Measurements from ENCODE around the gene HINT3.
"Not testable (repeated sequence)": the region's sequence is repeated elsewhere in the genome, so short reads cannot be mapped to it uniquely, and the experiment has no call there.

Gene HINT3

DNA sequence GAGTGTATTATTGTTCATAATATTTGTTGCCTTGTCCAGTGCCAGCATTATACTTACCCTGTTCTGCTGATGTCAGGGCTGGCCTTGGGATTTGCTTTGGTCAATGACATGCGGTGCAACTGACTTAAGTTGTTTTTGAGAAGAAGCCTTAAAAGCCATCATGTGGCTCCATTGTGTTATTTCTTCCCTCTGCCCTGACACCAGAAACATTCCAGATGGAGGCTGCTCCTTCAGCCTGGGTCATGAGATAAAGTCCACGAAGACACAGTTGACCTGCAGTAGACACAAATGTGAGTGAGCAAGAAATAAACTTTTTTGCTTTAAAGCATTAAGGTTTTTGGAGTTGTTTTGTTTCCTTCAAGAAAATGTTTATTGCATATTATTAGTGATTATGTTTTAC is 7.5 kb upstream of the HINT3 start:
- Histone ChIP-seq H3K4me3 (ENCODE audit: low read length) (no peak overlapping the region), H3K4me1 (ENCODE audit: control insufficient read depth, insufficient read depth, low read length) (no peaks in the 10 kb centered on the region), H3K27me3 (ENCODE audit: control insufficient read depth, insufficient read depth, low read length) (no peaks in the 10 kb centered on the region), H3K27ac (ENCODE audit: low read length) (no peak overlapping the region), H3K36me3 (ENCODE audit: control insufficient read depth, insufficient read depth, low read length) (no peaks in the 10 kb centered on the region), H3K9me3 (ENCODE audit: control insufficient read depth, insufficient read depth, low read length) (no peaks in the 10 kb centered on the region)
- no peak for DNase-seq (ENCODE audit: low read depth, low spot score)
- no CpG with 5 or more reads among the region's 2 CpGs for WGBS (ENCODE audit: insufficient coverage, insufficient read length)

- H3K4me1 ChIP-seq (ENCODE audit: control insufficient read depth, insufficient read depth, low read length) = no peaks in the 10 kb centered on the region
- no CpG with 5 or more reads among the region's 6 CpGs for WGBS (ENCODE audit: insufficient coverage, insufficient read length)
- no peak for DNase-seq (ENCODE audit: low read depth, low spot score)
Measured at GRCh38 chr6:125950293-125950692, 6.3 kb upstream of the HINT3 start.

GRCh38 chr6:125950716-125951115 is 5.9 kb upstream of the HINT3 start:
- not testable (repeated sequence) for H3K27me3 ChIP-seq (ENCODE audit: control insufficient read depth, insufficient read depth, low read length); H3K4me3 ChIP-seq (ENCODE audit: low read length); DNase-seq (ENCODE audit: low read depth, low spot score); H3K27ac ChIP-seq (ENCODE audit: low read length); H3K9me3 ChIP-seq (ENCODE audit: control insufficient read depth, insufficient read depth, low read length); H3K36me3 ChIP-seq (ENCODE audit: control insufficient read depth, insufficient read depth, low read length); H3K4me1 ChIP-seq (ENCODE audit: control insufficient read depth, insufficient read depth, low read length)
- no CpG with 5 or more reads among the region's 6 CpGs for WGBS (ENCODE audit: insufficient coverage, insufficient read length)

More at GRCh38 chr6:125950293-125950692, 6.3 kb upstream of the HINT3 start:
- Histone ChIP-seq H3K27me3 (ENCODE audit: control insufficient read depth, insufficient read depth, low read length) (no peaks in the 10 kb centered on the region), H3K27ac (ENCODE audit: low read length) (no peak overlapping the region), H3K4me3 (ENCODE audit: low read length) (no peak overlapping the region), H3K9me3 (ENCODE audit: control insufficient read depth, insufficient read depth, low read length) (no peaks in the 10 kb centered on the region), H3K36me3 (ENCODE audit: control insufficient read depth, insufficient read depth, low read length) (no peaks in the 10 kb centered on the region)

GRCh38 chr6:125951323-125951722 is 5.2 kb upstream of the HINT3 start:
- no peaks in the 10 kb centered on the region for H3K4me1 ChIP-seq (ENCODE audit: control insufficient read depth, insufficient read depth, low read length)
- H3K4me3 ChIP-seq (ENCODE audit: low read length) = no peak overlapping the region
- DNase-seq (ENCODE audit: low read depth, low spot score) = no peak
- no peaks in the 10 kb centered on the region for H3K27me3 ChIP-seq (ENCODE audit: control insufficient read depth, insufficient read depth, low read length)
- no peaks in the 10 kb centered on the region for H3K36me3 ChIP-seq (ENCODE audit: control insufficient read depth, insufficient read depth, low read length)
- H3K9me3 ChIP-seq (ENCODE audit: control insufficient read depth, insufficient read depth, low read length) = no peaks in the 10 kb centered on the region
- H3K27ac ChIP-seq (ENCODE audit: low read length) = no peak overlapping the region
- no CpG with 5 or more reads among the region's 1 CpG for WGBS (ENCODE audit: insufficient coverage, insufficient read length)

DNA sequence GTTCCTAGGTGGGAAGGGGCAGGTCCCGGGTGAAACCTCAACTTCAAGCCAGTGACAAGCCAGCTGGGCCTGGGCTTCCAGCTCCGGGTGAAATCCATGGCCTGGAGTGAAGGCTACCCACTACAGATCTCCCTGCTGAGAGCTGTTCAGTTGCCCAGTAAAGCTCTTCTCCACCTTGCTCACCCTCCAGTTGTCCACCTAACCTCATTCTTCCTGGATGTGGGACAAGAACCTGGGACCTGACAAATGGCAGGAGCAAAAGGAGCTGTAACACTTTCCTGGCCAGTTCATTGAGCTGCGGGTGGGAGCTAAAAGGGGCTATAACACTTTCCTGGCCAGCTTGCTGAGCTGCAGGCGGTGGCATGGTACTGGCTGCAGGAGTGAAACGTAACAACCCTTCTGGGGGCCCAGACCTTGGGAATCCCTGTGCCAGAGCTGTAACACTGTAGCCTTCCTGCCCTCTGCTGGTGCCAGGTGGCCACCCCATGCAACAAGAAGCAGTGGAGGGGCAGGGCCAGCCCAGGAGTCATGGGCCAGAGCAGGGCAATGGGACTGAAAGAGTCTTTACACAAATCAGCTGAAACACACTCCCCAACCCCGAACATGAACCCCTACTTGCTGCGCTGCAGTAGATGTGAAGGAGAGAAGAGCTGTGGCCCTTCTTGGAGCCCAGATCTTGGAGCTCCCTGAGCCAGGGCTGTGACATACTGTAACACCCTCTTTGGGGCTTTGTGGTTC is 3.6 kb upstream of the HINT3 start:
- no peak for DNase-seq (ENCODE audit: low read depth, low spot score)
- Histone ChIP-seq H3K4me1 (ENCODE audit: control insufficient read depth, insufficient read depth, low read length) (no peaks in the 10 kb centered on the region), H3K9me3 (ENCODE audit: control insufficient read depth, insufficient read depth, low read length) (no peaks in the 10 kb centered on the region), H3K4me3 (ENCODE audit: low read length) (no peak overlapping the region), H3K27ac (ENCODE audit: low read length) (no peak overlapping the region), H3K27me3 (ENCODE audit: control insufficient read depth, insufficient read depth, low read length) (no peaks in the 10 kb centered on the region), H3K36me3 (ENCODE audit: control insufficient read depth, insufficient read depth, low read length) (no peaks in the 10 kb centered on the region)
- no CpG with 5 or more reads among the region's 7 CpGs for WGBS (ENCODE audit: insufficient coverage, insufficient read length)

DNA sequence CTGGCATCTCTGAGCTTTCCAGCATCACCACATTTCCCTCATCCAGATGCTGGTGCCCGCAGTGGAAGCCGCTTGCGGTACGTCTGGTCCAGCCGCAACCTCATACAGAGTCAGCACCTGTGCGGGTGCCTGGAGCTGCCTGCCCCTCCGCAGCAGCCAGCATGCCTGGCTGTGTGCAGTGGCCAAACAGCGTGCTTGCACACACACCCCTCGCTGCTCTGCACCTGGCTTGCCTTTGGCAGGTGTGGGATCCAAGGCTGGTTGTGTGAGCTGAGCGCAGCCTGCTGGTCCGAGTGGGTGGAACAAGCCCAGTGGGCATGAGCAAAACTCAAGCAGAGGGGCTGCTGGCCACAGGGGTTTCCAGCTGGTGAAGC is 3.1 kb upstream of the HINT3 start:
- Histone ChIP-seq H3K9me3 (ENCODE audit: control insufficient read depth, insufficient read depth, low read length) (no peaks in the 10 kb centered on the region), H3K36me3 (ENCODE audit: control insufficient read depth, insufficient read depth, low read length) (no peaks in the 10 kb centered on the region), H3K27me3 (ENCODE audit: control insufficient read depth, insufficient read depth, low read length) (no peaks in the 10 kb centered on the region), H3K4me1 (ENCODE audit: control insufficient read depth, insufficient read depth, low read length) (no peaks in the 10 kb centered on the region), H3K27ac (ENCODE audit: low read length) (no peak overlapping the region), H3K4me3 (ENCODE audit: low read length) (no peak overlapping the region)
- DNase-seq (ENCODE audit: low read depth, low spot score) = no peak
- WGBS (ENCODE audit: insufficient coverage, insufficient read length) = no CpG with 5 or more reads among the region's 11 CpGs

DNA sequence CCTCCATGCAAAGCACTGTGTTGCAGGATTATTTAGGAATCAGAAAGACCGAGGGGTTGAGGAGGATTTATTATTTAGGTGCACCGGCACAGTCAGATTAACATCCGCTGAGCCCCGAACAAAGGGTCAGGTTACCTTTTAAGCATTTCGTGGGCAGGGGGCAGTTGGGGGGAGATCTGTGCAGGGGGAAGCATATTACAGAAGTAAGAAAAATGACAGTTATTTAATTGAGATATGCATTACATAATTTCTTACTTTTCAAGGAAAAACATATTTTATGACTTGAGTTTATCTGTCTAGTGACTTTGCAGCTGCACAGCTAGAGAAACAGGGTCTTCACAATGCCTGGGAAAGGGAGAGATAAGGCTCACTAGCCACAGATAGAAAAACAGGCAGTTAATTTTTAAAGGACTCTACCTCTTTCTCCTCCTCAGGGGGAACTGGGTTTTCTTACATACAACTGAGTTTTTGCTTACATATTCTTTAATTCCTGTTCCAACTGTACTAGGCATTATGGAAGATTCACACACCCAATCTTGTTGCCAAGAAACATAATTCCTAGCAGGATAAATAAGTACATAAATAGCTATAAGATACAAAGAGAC is 1.7 kb upstream of the HINT3 start:
- no peak for DNase-seq (ENCODE audit: low read depth, low spot score)
- H3K9me3 ChIP-seq (ENCODE audit: control insufficient read depth, insufficient read depth, low read length) = no peaks in the 10 kb centered on the region
- H3K4me3 ChIP-seq (ENCODE audit: low read length) = no peak overlapping the region
- H3K36me3 ChIP-seq (ENCODE audit: control insufficient read depth, insufficient read depth, low read length) = no peaks in the 10 kb centered on the region
- H3K4me1 ChIP-seq (ENCODE audit: control insufficient read depth, insufficient read depth, low read length) = peaks cover 1% of the 10 kb centered on the region; the same call in 1 of the 2 replicates
- no CpG with 5 or more reads among the region's 5 CpGs for WGBS (ENCODE audit: insufficient coverage, insufficient read length)
- no peaks in the 10 kb centered on the region for H3K27me3 ChIP-seq (ENCODE audit: control insufficient read depth, insufficient read depth, low read length)
- H3K27ac ChIP-seq (ENCODE audit: low read length) = no peak overlapping the region

- no peak for DNase-seq (ENCODE audit: low read depth, low spot score)
- Histone ChIP-seq H3K27me3 (ENCODE audit: control insufficient read depth, insufficient read depth, low read length) (no peaks in the 10 kb centered on the region), H3K4me1 (ENCODE audit: control insufficient read depth, insufficient read depth, low read length) (peaks cover 1% of the 10 kb centered on the region; the same call in 1 of the 2 replicates), H3K27ac (ENCODE audit: low read length) (no peak overlapping the region), H3K9me3 (ENCODE audit: control insufficient read depth, insufficient read depth, low read length) (no peaks in the 10 kb centered on the region), H3K36me3 (ENCODE audit: control insufficient read depth, insufficient read depth, low read length) (no peaks in the 10 kb centered on the region), H3K4me3 (ENCODE audit: low read length) (no peak overlapping the region)
- no CpG with 5 or more reads among the region's 5 CpGs for WGBS (ENCODE audit: insufficient coverage, insufficient read length)
Measured at GRCh38 chr6:125955973-125956372, 597 bp upstream of the HINT3 start.

- no peaks in the 10 kb centered on the region for H3K36me3 ChIP-seq (ENCODE audit: control insufficient read depth, insufficient read depth, low read length)
- no peaks in the 10 kb centered on the region for H3K27me3 ChIP-seq (ENCODE audit: control insufficient read depth, insufficient read depth, low read length)
- peaks cover 1% of the 10 kb centered on the region; the same call in 1 of the 2 replicates for H3K4me1 ChIP-seq (ENCODE audit: control insufficient read depth, insufficient read depth, low read length)
- no CpG with 5 or more reads among the region's 3 CpGs for WGBS (ENCODE audit: insufficient coverage, insufficient read length)
- H3K4me3 ChIP-seq (ENCODE audit: low read length) = peak overlapping the region; percentile 78; the same call in 1 of the 2 replicates
- H3K9me3 ChIP-seq (ENCODE audit: control insufficient read depth, insufficient read depth, low read length) = no peaks in the 10 kb centered on the region
- DNase-seq (ENCODE audit: low read depth, low spot score) = no peak
- no peak overlapping the region for H3K27ac ChIP-seq (ENCODE audit: low read length)
Measured at GRCh38 chr6:125957391-125957693, 772 bp downstream of the HINT3 start.

DNA sequence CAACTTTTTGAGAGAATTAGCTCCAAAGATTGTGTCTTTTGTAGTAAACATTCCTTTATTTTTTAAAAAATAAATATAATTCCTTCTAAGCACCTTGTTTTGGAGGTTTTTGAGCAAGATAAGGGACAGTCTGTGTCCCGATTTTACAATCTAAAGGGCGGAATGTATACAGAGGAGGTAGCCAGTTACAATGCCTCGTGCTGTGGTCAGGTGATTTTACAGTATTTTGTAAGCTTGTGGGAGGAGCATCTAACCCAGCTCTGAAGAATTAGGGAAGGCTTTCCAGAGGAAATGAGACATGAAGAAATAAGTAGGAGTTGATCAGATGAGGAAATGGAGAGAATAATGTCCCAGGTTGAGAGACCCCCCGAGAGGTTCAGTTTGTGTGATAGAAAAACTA is 1.3 kb downstream of the HINT3 start:
- H3K4me3 ChIP-seq (ENCODE audit: low read length) = no peak overlapping the region
- H3K36me3 ChIP-seq (ENCODE audit: control insufficient read depth, insufficient read depth, low read length) = no peaks in the 10 kb centered on the region
- no peaks in the 10 kb centered on the region for H3K9me3 ChIP-seq (ENCODE audit: control insufficient read depth, insufficient read depth, low read length)

DNA sequence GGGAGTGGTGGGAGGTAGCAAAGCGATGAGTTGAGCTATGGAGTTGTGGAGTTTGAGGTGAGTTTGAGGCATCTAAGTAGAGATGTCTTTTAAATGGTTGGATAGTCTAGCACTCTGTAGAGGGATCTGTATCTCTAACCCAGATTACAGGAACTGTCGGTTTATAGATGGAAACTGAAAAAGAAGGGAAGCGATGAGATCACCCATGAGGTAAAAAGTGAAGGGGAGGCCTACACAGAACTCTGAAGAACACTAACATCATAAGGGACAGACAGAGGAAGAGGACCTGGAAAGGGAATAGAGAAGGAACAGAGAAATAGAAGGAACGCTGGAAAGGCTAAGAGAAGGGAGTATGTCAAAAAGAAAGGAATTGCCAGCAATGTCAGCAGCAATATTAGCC is 2.5 kb downstream of the HINT3 start:
- DNase-seq (ENCODE audit: low read depth, low spot score) = no peak
- 100% methylated on average over 1 of the region's 4 CpGs for WGBS (ENCODE audit: insufficient coverage, insufficient read length)
- Histone ChIP-seq H3K4me3 (ENCODE audit: low read length) (no peak overlapping the region), H3K36me3 (ENCODE audit: control insufficient read depth, insufficient read depth, low read length) (no peaks in the 10 kb centered on the region), H3K27me3 (ENCODE audit: control insufficient read depth, insufficient read depth, low read length) (no peaks in the 10 kb centered on the region), H3K27ac (ENCODE audit: low read length) (no peak overlapping the region), H3K9me3 (ENCODE audit: control insufficient read depth, insufficient read depth, low read length) (no peaks in the 10 kb centered on the region), H3K4me1 (ENCODE audit: control insufficient read depth, insufficient read depth, low read length) (peaks cover 1% of the 10 kb centered on the region; the same call in 1 of the 2 replicates)

More for the DNA sequence above, 1.3 kb downstream of the HINT3 start:
- no peaks in the 10 kb centered on the region for H3K27me3 ChIP-seq (ENCODE audit: control insufficient read depth, insufficient read depth, low read length)
- no CpG with 5 or more reads among the region's 4 CpGs for WGBS (ENCODE audit: insufficient coverage, insufficient read length)
- H3K4me1 ChIP-seq (ENCODE audit: control insufficient read depth, insufficient read depth, low read length) = peaks cover 1% of the 10 kb centered on the region; the same call in 1 of the 2 replicates
- no peak for DNase-seq (ENCODE audit: low read depth, low spot score)
- no peak overlapping the region for H3K27ac ChIP-seq (ENCODE audit: low read length)

All from iPS DF 6.9 (cell line).